Fibroblast of skin of left quadriceps (primary cell): ENCODE results near the gene POTEH.
"Not testable (repeated sequence)": the region's sequence is repeated elsewhere in the genome, so short reads cannot be mapped to it uniquely, and the experiment has no call there.

ENCODE experiments used
- DNase-seq, 2 experiments: peaks; one replicate each; pipeline ENCODE4 v3.0.0-alpha.2; 2013; ENCODE audit warnings: low read depth in 2 of 2

The POTEH gene

GRCh38 chr22:15738157-15738908 is 48.5 kb downstream of the POTEH start:
- DNase-seq, result not testable (repeated sequence)

- DNase-seq, result not testable (repeated sequence)
These were observed 49.1 kb downstream of the POTEH start for GRCh38 chr22:15738909-15739391.

GRCh38 chr22:15747636-15748323 is 58.0 kb downstream of the POTEH start:
- DNase-seq, result not testable (repeated sequence)

- DNase-seq, result not testable (repeated sequence)
These were observed 59.5 kb downstream of the POTEH start for GRCh38 chr22:15749181-15749970.

GRCh38 chr22:15759443-15760097 is 69.7 kb downstream of the POTEH start:
- DNase-seq, result not testable (repeated sequence)

GRCh38 chr22:15760388-15761150 is 70.7 kb downstream of the POTEH start:
- DNase-seq, result not testable (repeated sequence)

GRCh38 chr22:15761151-15761777 is 71.4 kb downstream of the POTEH start:
- not testable (repeated sequence) for DNase-seq

GRCh38 chr22:15763559-15763958 is 73.7 kb downstream of the POTEH start:
- not testable (repeated sequence) for DNase-seq
